Measurements from ENCODE around the gene ATR. TPM values are rescaled to one million over a fixed set of nuclear protein-coding genes. Genes with fewer than 3 reads are reported as not detected.
A peak's percentile ranks its signal among the peaks of the same experiment; 100 is the strongest.

ATR gene
- total RNA-seq, 1 experiment from 2014 or later: 15.8 TPM

DNA sequence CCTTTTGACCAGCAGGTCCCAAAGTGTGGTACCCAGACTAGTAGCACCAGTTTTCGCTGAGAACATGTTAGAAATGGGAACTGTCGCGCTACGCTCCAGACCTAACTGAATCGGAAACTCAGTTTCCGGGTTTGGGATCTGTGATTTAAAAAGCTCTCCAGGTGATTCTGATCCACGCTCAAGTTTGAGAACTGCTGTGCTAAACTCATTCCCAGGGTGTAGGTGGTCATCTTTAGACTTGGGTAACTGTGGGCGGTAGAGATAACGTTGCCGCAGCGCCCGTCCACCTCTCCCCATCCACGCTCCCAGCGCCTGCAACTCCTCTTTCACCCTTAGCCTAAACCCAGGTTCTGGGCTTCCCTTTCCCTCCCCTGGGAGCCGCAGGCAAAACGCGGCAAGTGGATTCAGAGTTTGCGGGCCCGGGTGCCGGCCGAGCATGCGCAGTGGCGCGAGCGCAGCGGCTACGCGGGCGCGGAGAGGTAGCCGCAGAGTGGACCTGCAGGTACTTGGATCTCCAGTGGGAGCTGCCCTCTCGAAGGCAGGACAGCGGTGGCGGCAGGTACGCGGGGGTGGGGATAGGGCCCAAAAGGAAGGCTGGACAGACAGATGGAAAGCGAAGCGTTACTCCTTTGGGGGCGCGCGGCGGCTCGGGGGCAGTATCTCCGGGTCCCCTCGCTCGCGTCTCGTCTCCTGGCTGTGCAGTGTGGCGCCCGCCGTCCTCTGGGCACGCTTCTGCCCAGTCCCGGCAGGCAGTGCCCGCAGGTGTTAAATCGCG is 17.6 kb upstream of the ATR start, which contains the start of gene PLS1:
Gene PLS1, plus strand, starts transcription at position 443 of the 775 bp plus-strand sequence. CDS start 67,845 bp downstream, outside the sequence.
- Mint-ChIP-seq H3K27me3 (ENCODE audit: low read depth) (peaks cover 5% of the 10 kb centered on the region), H3K4me3 (peak within 1 kb of the TSS; percentile 93 to 99)

More for the DNA sequence above, 17.6 kb upstream of the ATR start, which contains the start of gene PLS1:
- Mint-ChIP-seq H3K9me3 (no peaks in the 10 kb centered on the region), H3K36me3 (ENCODE audit: insufficient read depth in 1 of 3, low read depth in 3 of 3) (peaks cover 10 to 13% (median 10%) of the 10 kb centered on the region in 3 experiments; a peak in 6 of 7 replicates), H3K27ac (peak within 1 kb of the TSS in 2 of 3 experiments; percentile 95 to 99; a peak in 4 of 7 replicates), H3K4me1 (peaks cover 13 to 19% of the 10 kb centered on the region in 2 experiments)
- Histone ChIP-seq H2AK5ac (ENCODE audit: insufficient read length, low read length) (no peak within 1 kb of the TSS), H2BK20ac (ENCODE audit: low read depth, low read length, poor library complexity, severe bottlenecking) (no peak within 1 kb of the TSS), H3K27me3 (ENCODE audit: insufficient read depth, low read length) (no peaks in the 10 kb centered on the region), H4K91ac (ENCODE audit: insufficient read length, low read depth, low read length) (no peak within 1 kb of the TSS), H3K56ac (ENCODE audit: insufficient read length, low read depth, low read length) (no peak within 1 kb of the TSS), H2BK120ac (ENCODE audit: low read depth, low read length, poor library complexity, severe bottlenecking) (no peak within 1 kb of the TSS), H3K14ac (ENCODE audit: insufficient read depth, low read length) (peak within 1 kb of the TSS; percentile 66), H2BK5ac (ENCODE audit: insufficient read length, low read length) (no peak within 1 kb of the TSS), H3K4me2 (ENCODE audit: insufficient read depth, insufficient read length, low read length) (peak within 1 kb of the TSS; percentile 65), H2AFZ (ENCODE audit: low read length) (peak within 1 kb of the TSS; percentile 97), H4K20me1 (ENCODE audit: control insufficient read depth, insufficient read depth, insufficient read length) (no peaks in the 10 kb centered on the region), H3K27ac (ENCODE audit: insufficient read length, low read depth, low read length) (no peak within 1 kb of the TSS), H3K79me1 (ENCODE audit: insufficient read depth, low read depth, low read length, poor library complexity, severe bottlenecking) (no peaks in the 10 kb centered on the region), H3K4ac (ENCODE audit: low read depth, low read length) (no peak within 1 kb of the TSS), H3K9ac (ENCODE audit: extremely low read depth, insufficient read length, low read length) (peak within 1 kb of the TSS; percentile 57), H3K18ac (ENCODE audit: insufficient read length, low read depth, low read length) (no peak within 1 kb of the TSS), H2BK12ac (ENCODE audit: insufficient read length, low read depth, low read length) (no peak within 1 kb of the TSS), H4K5ac (ENCODE audit: insufficient read length, low read depth, low read length) (no peak within 1 kb of the TSS), H3K23ac (ENCODE audit: insufficient read length, low read depth, low read length) (no peak within 1 kb of the TSS), H3K79me2 (ENCODE audit: insufficient read depth, low read length) (no peaks in the 10 kb centered on the region), H3K9me3 (ENCODE audit: control insufficient read depth, low read depth, low read length) (no peaks in the 10 kb centered on the region), H3T11ph (ENCODE audit: low read length) (no peak within 1 kb of the TSS), H4K8ac (replicated peaks; ENCODE audit: insufficient read length, low read depth, low read length) (no peak within 1 kb of the TSS), H3K4me1 (ENCODE audit: insufficient read depth, low read length) (no peaks in the 10 kb centered on the region), H3K23me2 (ENCODE audit: insufficient read length, low read depth, low read length, poor library complexity, severe bottlenecking) (peaks cover 7% of the 10 kb centered on the region), H2BK15ac (ENCODE audit: low read depth, low read length) (no peak within 1 kb of the TSS)
- WGBS (ENCODE audit: extremely low coverage, insufficient read length, low lambda C conversion rate): no CpG with 5 or more reads among the region's 56 CpGs
- TF ChIP-seq, protein P1, sequence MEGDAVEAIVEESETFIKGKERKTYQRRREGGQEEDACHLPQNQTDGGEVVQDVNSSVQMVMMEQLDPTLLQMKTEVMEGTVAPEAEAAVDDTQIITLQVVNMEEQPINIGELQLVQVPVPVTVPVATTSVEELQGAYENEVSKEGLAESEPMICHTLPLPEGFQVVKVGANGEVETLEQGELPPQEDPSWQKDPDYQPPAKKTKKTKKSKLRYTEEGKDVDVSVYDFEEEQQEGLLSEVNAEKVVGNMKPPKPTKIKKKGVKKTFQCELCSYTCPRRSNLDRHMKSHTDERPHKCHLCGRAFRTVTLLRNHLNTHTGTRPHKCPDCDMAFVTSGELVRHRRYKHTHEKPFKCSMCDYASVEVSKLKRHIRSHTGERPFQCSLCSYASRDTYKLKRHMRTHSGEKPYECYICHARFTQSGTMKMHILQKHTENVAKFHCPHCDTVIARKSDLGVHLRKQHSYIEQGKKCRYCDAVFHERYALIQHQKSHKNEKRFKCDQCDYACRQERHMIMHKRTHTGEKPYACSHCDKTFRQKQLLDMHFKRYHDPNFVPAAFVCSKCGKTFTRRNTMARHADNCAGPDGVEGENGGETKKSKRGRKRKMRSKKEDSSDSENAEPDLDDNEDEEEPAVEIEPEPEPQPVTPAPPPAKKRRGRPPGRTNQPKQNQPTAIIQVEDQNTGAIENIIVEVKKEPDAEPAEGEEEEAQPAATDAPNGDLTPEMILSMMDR (conservative IDR thresholded peaks at IDR 0.05): no peak
- DNase-seq: peak; percentile 91

Data from H9 (cell line).